ENCODE measurements around the gene MTHFSD. TPM values are rescaled to one million over a fixed set of nuclear protein-coding genes. Genes with fewer than 3 reads are reported as not detected.

Gene MTHFSD, protein sequence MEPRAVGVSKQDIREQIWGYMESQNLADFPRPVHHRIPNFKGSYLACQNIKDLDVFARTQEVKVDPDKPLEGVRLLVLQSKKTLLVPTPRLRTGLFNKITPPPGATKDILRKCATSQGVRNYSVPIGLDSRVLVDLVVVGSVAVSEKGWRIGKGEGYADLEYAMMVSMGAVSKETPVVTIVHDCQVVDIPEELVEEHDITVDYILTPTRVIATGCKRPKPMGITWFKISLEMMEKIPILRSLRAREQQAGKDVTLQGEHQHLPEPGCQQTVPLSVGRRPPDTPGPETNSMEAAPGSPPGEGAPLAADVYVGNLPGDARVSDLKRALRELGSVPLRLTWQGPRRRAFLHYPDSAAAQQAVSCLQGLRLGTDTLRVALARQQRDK
- total RNA-seq, result 10 to 100 TPM; 21.9 to 25.0 TPM
- polyA plus RNA-seq, result 23.0 TPM

DNA sequence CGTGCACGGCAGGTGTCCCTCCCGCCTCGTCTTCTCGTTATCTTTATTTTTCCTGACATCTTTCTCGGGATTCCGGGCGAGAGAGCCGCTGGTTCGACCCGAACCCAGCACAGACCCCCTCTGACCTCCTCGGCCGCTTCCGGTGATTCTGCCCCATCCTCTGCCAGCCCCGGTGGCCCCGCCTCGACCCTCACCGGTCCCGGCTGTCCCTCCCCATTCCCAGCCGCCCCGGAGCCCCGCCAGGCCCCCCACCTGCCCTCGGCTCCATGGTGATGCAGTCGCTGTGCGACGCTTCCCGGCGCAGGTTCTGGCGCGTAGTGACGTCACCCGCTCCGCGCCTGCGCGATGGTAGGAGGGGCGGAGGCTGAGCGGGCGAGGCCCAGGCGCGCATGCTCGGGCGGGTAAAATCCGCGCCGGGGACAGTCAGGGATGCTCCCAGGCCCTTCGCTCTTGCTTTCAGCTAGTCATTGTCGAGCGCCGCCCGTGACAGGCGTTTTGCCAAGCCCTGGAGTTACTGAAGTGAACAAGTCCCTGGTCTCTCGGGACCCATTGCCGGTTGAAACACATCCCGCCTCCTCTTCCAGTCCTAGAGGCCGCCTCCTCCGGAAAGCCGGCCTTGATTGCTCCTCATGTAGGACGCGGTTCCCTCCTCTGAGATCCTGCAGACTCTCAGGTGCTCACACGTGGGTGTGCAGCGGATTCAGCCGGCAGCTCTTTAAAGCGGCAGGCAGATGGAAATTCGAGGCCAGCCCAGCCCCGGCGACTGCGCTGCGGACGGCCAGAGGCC lies at the start of gene MTHFSD:
TSS of gene MTHFSD (minus strand) at position 319 of the 787 bp plus-strand sequence. CDS start at position 268, 51 bp downstream.
- POLR2A ChIA-PET, result no interaction called here
- CTCF ChIA-PET, result interaction anchor here (1.1 kb wide), 1 partner anchor 10 kb away, joined by 3 read pairs; no protein-coding TSS in a partner anchor
- Histone ChIP-seq H3K36me3 (ENCODE audit: insufficient read depth, low read length) (no peaks in the 10 kb centered on the region), H3K27ac (ENCODE audit: low read depth, low read length) (peak within 1 kb of the TSS; percentile 93), H3K4me3 (ENCODE audit: low read length) (peak within 1 kb of the TSS; percentile 80), H3K27me3 (ENCODE audit: insufficient read depth, low read length, poor library complexity, severe bottlenecking) (peaks cover 6% of the 10 kb centered on the region), H3K4me1 (ENCODE audit: insufficient read depth, low read length) (peaks cover 13% of the 10 kb centered on the region), H3K9me3 (ENCODE audit: low read length) (no peaks in the 10 kb centered on the region)
- Mint-ChIP-seq H3K27me3 (peaks cover 5 to 18% of the 10 kb centered on the region in 2 donors), H3K4me3 (peak within 1 kb of the TSS; percentile 87 to 99 (median 93)), H3K27ac (peak within 1 kb of the TSS; percentile 91 to 100 (median 97)), H3K36me3 (peaks cover 0 to 29% (median 2%) of the 10 kb centered on the region in 3 donors), H3K4me1 (peaks cover 22 to 37% (median 35%) of the 10 kb centered on the region in 3 donors), H3K9me3 (no peaks in the 10 kb centered on the region)
- peak; percentile 94 to 96 (median 95) for DNase-seq

DNA sequence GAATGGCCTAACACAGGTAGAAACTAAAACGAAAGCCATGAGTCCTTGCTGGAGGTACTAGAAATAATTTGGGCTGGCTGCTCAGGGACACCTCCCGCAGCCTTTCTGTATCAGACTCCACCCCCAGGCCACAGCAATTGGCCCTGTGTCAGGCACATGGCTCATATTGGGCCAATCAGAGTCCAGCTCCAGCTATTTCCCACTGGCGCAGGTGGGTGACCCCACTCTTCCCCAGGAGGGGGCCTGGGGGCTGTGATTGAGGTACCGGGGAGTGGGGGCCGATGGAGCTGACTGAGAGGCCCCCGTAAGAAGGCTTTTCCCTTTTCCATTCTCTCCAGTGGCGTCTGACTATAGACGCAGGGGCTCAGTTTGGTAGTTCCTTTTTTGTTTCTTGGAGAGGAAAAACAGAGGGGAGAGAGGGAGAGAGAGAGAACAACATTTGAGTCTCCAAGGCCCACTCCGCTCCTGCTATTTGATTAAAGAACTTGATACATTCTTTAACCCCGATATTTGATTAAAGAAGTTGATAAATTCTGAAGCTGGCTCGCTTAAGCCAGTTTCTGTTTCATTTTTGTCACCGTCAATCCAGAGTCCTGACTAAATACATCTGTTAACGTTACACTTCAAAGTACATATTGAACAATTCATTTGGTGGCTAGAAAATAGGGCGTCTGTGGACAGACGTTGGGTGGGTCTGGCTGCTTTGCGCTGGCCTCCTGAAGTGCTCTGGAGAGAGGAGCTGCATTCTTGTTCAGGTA lies 49.6 kb upstream of the MTHFSD start:
- DNase-seq, result peak; percentile 25 to 61 (median 40)
- Mint-ChIP-seq H3K4me1 (peaks cover 7 to 12% (median 12%) of the 10 kb centered on the region in 3 donors), H3K4me3 (peak overlapping the region; percentile 74 to 91 (median 85)), H3K9me3 (peaks cover 0 to 3% (median 0%) of the 10 kb centered on the region in 5 donors), H3K27me3 (peaks cover 18 to 34% of the 10 kb centered on the region in 2 donors), H3K36me3 (no peaks in the 10 kb centered on the region), H3K27ac (peak overlapping the region in 6 of 8 donors; percentile 31 to 81 (median 78))
- Histone ChIP-seq H3K4me3 (ENCODE audit: low read length) (peak overlapping the region; percentile 88), H3K4me1 (ENCODE audit: insufficient read depth, low read length) (peaks cover 4% of the 10 kb centered on the region), H3K9me3 (ENCODE audit: low read length) (no peaks in the 10 kb centered on the region), H3K27me3 (ENCODE audit: insufficient read depth, low read length, poor library complexity, severe bottlenecking) (no peaks in the 10 kb centered on the region), H3K36me3 (ENCODE audit: insufficient read depth, low read length) (no peaks in the 10 kb centered on the region), H3K27ac (ENCODE audit: low read depth, low read length) (peak overlapping the region; percentile 35)
- POLR2A ChIA-PET, result no interaction called here
- CTCF ChIA-PET, result no interaction called here

DNA sequence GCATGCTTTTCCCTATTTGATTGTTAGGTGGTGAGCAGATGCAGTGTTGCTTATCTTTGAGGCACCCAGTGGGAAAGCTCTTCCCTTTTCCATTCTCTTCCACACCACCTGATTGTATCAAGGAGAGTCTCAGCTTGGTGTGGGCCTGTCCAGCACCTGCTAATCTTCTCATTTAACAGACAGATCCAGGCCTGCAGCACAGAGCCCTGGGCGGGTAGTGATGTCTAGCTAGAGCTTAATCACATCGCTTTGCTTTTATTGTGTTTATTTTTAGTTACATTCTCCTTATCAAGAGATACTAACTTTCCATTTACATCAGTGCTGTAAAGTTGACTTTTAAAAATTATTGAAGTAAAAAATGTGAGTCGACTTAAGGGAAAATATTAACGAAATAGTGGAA lies 47.5 kb upstream of the MTHFSD start:
- H3K4me1 ChIP-seq (ENCODE audit: insufficient read depth, low read length), result peaks cover 4% of the 10 kb centered on the region
- POLR2A ChIA-PET, result no interaction called here
- Mint-ChIP-seq H3K4me1 (peaks cover 7 to 12% (median 12%) of the 10 kb centered on the region in 3 donors), H3K36me3 (no peaks in the 10 kb centered on the region), H3K9me3 (peaks cover 0 to 3% (median 0%) of the 10 kb centered on the region in 5 donors), H3K4me3 (peak overlapping the region in 2 of 7 donors; percentile 12 to 68), H3K27ac (no peak overlapping the region), H3K27me3 (peaks cover 22 to 38% of the 10 kb centered on the region in 2 donors)
- DNase-seq, result no peak
- H3K36me3 ChIP-seq (ENCODE audit: insufficient read depth, low read length), result no peaks in the 10 kb centered on the region
- no peaks in the 10 kb centered on the region for H3K9me3 ChIP-seq (ENCODE audit: low read length)
- H3K27me3 ChIP-seq (ENCODE audit: insufficient read depth, low read length, poor library complexity, severe bottlenecking), result no peaks in the 10 kb centered on the region
- no peak overlapping the region for H3K4me3 ChIP-seq (ENCODE audit: low read length)
- CTCF ChIA-PET, result no interaction called here
- no peak overlapping the region for H3K27ac ChIP-seq (ENCODE audit: low read depth, low read length)

DNA sequence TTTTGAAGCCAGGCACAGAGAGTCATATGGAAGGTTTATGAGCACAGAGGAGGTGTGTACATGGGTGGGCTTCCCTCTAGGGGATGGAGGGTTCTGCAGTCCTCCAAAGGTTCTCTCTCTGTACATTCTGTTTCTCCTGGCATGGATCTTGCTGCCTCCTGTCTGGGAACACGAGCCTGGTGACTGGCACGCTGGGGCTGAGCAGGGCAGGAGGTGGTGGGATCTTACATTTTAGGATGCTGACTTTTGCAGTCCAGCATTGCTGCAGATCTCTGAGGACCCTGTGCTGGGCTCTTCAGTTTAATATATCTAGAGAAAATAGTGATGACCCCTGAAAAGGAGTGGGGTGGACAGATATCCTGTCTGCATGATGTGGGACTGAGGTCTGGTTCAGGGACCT lies 46.3 kb upstream of the MTHFSD start:
- Mint-ChIP-seq H3K4me1 (peaks cover 7 to 12% (median 12%) of the 10 kb centered on the region in 3 donors), H3K27ac (no peak overlapping the region), H3K4me3 (no peak overlapping the region), H3K9me3 (no peaks in the 10 kb centered on the region), H3K27me3 (peaks cover 27 to 38% of the 10 kb centered on the region in 2 donors), H3K36me3 (no peaks in the 10 kb centered on the region)
- peaks cover 4% of the 10 kb centered on the region for H3K4me1 ChIP-seq (ENCODE audit: insufficient read depth, low read length)
- H3K27me3 ChIP-seq (ENCODE audit: insufficient read depth, low read length, poor library complexity, severe bottlenecking), result no peaks in the 10 kb centered on the region
- no peaks in the 10 kb centered on the region for H3K9me3 ChIP-seq (ENCODE audit: low read length)
- no peak for DNase-seq
- no peak overlapping the region for H3K4me3 ChIP-seq (ENCODE audit: low read length)
- ChIA-PET CTCF (no interaction called here), POLR2A (no interaction called here)
- no peaks in the 10 kb centered on the region for H3K36me3 ChIP-seq (ENCODE audit: insufficient read depth, low read length)
- no peak overlapping the region for H3K27ac ChIP-seq (ENCODE audit: low read depth, low read length)

GRCh38 chr16:86598607-86599565 lies 43.9 kb upstream of the MTHFSD start:
- no peaks in the 10 kb centered on the region for H3K36me3 Mint-ChIP-seq
- H3K36me3 ChIP-seq (ENCODE audit: insufficient read depth, low read length), result no peaks in the 10 kb centered on the region
- no peak overlapping the region for H3K4me3 Mint-ChIP-seq
- peak overlapping the region in 1 of 8 donors; percentile 8 for H3K27ac Mint-ChIP-seq
- POLR2A ChIA-PET, result interaction anchor here (0.5 kb wide), 1 partner anchor 286 kb away, joined by 6 read pairs; no protein-coding TSS in a partner anchor
- CTCF ChIA-PET, result no interaction called here
- H3K9me3 Mint-ChIP-seq, result no peaks in the 10 kb centered on the region
- H3K4me1 Mint-ChIP-seq, result no peaks in the 10 kb centered on the region
- H3K9me3 ChIP-seq (ENCODE audit: low read length), result no peaks in the 10 kb centered on the region
- no peak overlapping the region for H3K27ac ChIP-seq (ENCODE audit: low read depth, low read length)
- no peak for DNase-seq
- no peaks in the 10 kb centered on the region for H3K4me1 ChIP-seq (ENCODE audit: insufficient read depth, low read length)
- H3K4me3 ChIP-seq (ENCODE audit: low read length), result no peak overlapping the region
- H3K27me3 Mint-ChIP-seq, result peaks cover 28 to 45% of the 10 kb centered on the region in 2 donors
- no peaks in the 10 kb centered on the region for H3K27me3 ChIP-seq (ENCODE audit: insufficient read depth, low read length, poor library complexity, severe bottlenecking)

DNA sequence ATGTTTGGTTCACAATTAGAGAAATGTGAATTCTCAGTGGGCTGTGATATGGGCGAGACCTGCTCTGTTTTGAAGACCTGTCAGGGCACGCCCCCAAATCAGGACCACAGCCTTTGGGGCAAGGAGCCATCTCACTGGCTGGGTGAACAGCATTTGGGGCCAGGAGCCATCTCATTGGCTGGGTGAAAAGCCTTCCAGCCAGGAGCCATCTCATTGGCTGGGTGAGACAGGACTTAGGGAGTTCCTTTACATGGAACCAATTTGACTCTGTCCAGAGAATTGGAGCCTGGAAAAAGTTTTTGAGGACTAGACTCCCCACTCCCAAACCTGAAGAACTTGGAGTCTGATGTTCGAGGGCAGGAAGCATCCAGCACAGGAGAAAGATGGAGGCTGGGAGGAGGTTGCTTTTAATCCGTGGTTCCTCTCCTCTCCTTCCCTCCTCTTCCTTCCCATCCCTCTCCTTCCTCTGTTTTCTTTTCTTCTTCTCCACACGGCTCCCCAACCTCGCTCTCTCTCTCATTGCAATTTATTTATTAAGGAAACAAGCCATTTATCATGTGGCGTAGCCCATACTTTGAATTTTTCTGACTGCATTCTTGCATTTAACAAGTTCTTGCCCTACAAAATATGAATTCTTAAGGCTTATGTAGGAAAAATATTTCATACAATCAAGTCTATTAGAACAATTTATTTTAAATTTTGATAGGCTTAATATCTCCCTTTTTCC lies 43.0 kb upstream of the MTHFSD start:
- DNase-seq, result no peak
- Histone ChIP-seq H3K27me3 (ENCODE audit: insufficient read depth, low read length, poor library complexity, severe bottlenecking) (no peaks in the 10 kb centered on the region), H3K4me3 (ENCODE audit: low read length) (no peak overlapping the region), H3K36me3 (ENCODE audit: insufficient read depth, low read length) (no peaks in the 10 kb centered on the region), H3K4me1 (ENCODE audit: insufficient read depth, low read length) (no peaks in the 10 kb centered on the region), H3K9me3 (ENCODE audit: low read length) (no peaks in the 10 kb centered on the region), H3K27ac (ENCODE audit: low read depth, low read length) (no peak overlapping the region)
- POLR2A ChIA-PET, result interaction anchor here (0.5 kb wide), 1 partner anchor 285 kb away, joined by 6 read pairs; no protein-coding TSS in a partner anchor
- Mint-ChIP-seq H3K27me3 (peaks cover 35 to 54% of the 10 kb centered on the region in 2 donors), H3K9me3 (no peaks in the 10 kb centered on the region), H3K4me3 (no peak overlapping the region), H3K4me1 (no peaks in the 10 kb centered on the region), H3K36me3 (no peaks in the 10 kb centered on the region), H3K27ac (no peak overlapping the region)
- CTCF ChIA-PET, result no interaction called here
